Epithelial cell of esophagus (primary cell): Measurements from ENCODE around the gene SMOC2.

ENCODE experiments used
- DNase-seq: peaks from one replicate; pipeline ENCODE4 v3.0.0; 2010; ENCODE audit warnings: low read depth
- H3K4me3 ChIP-seq: 2 replicates; pipeline ENCODE4 v1.5.1; 2011; ENCODE audit warnings: mild to moderate bottlenecking, low read length, control low read depth
- CTCF ChIP-seq: IDR thresholded peaks from 2 replicates; pipeline ENCODE4 v1.5.1; 2011; ENCODE audit warnings: low read depth, mild to moderate bottlenecking, low read length, control low read depth, inconsistent platforms; ENCODE audit not compliant: insufficient read depth; ENCODE audit errors: missing control alignments

Gene SMOC2

GRCh38 chr6:168527451-168528210 is 86.6 kb downstream of the SMOC2 start:
- TF ChIP-seq CTCF, result no peak
- no peak for DNase-seq

GRCh38 chr6:168528474-168529095 is 87.6 kb downstream of the SMOC2 start:
- no peak for DNase-seq
- no peak for TF ChIP-seq CTCF
- H3K4me3 ChIP-seq, result no peak overlapping the region

More at GRCh38 chr6:168527451-168528210, 86.6 kb downstream of the SMOC2 start:
- no peak overlapping the region for H3K4me3 ChIP-seq

DNA sequence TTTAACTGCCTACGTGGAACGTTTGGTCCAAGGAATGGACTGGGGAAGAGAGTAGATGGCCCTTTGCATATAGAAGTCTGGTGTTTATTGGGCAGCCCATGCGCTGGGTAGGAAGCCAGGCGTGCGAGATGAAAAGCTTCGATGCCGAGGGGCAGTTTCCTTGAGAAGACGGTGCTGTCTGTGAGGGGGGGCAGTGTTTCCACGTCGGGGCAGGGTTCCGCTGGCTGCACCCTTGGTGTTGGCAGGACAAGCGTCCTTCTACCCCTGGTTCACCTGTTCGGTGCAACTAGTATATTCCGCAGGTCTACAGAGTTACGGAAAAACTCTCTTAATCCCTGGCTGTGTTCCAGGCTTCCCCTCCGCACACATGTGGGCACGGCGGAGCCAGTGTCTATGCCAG is 88.2 kb downstream of the SMOC2 start:
- no peak overlapping the region for H3K4me3 ChIP-seq
- no peak for TF ChIP-seq CTCF

GRCh38 chr6:168530653-168531071 is 89.7 kb downstream of the SMOC2 start:
- TF ChIP-seq CTCF, result no peak
- no peak for DNase-seq
- no peak overlapping the region for H3K4me3 ChIP-seq

More for the DNA sequence above, 88.2 kb downstream of the SMOC2 start:
- DNase-seq, result no peak

DNA sequence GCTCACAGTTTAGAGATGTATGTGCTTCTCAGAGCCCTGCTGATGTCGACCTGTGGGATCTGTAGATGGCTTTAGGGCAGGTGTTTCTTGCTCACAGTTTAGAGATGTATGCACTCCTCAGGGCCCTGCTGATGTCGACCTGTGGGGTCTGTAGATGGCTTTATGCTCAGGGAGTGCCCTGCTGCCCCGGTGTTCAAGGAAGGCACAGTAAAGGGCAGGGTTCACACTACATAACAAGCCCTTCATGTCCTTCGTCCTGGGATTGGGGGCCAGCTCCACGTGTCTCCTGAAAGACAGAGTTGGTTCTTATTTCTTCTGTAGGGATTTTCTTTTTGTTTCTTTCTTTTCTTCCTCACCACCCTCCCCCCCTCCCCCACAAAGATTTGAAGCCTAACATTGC is 91.1 kb downstream of the SMOC2 start:
- TF ChIP-seq CTCF, result no peak
- H3K4me3 ChIP-seq, result no peak overlapping the region

GRCh38 chr6:168533414-168533813 is 92.4 kb downstream of the SMOC2 start:
- DNase-seq, result no peak

More for the DNA sequence above, 91.1 kb downstream of the SMOC2 start:
- DNase-seq, result no peak

More at GRCh38 chr6:168533414-168533813, 92.4 kb downstream of the SMOC2 start:
- no peak for TF ChIP-seq CTCF
- no peak overlapping the region for H3K4me3 ChIP-seq
